ENCODE results near the gene EIF4A3.

- no peak for TF ChIP-seq POLR2A (IDR thresholded peaks at IDR 0.05)
- TF ChIP-seq CTCF (IDR thresholded peaks at IDR 0.05): no peak
- TF ChIP-seq EP300 (IDR thresholded peaks at IDR 0.05): no peak
Observed at GRCh38 chr17:80182118-80182844, 35.4 kb upstream of the EIF4A3 start.

Measured in tibial nerve (tissue), 4 donors.